Smooth muscle cell (in vitro differentiated cells): Measurements from ENCODE around the gene SLC43A3. TPM values are rescaled to one million over a fixed set of nuclear protein-coding genes. Genes with fewer than 3 reads are reported as not detected.
A peak's percentile ranks its signal among the peaks of the same experiment; 100 is the strongest.

Source experiments
- DNase-seq: peaks from one replicate; lab custom pipeline; 2025; ENCODE audit not compliant: unreplicated experiment; lab: John Stamatoyannopoulos, UW
- H2AFZ ChIP-seq: fragments of 200-600 bp; sonication (generic); 2 replicates; pipeline ENCODE4 v1.6.0; 2016; ENCODE audit warnings: antibody characterized with exemption, low read depth, mild to moderate bottlenecking
- H3F3A ChIP-seq: fragments of 200-600 bp; sonication (generic); 2 replicates; pipeline ENCODE4 v1.6.0; 2017; ENCODE audit warnings: antibody characterized with exemption, low read depth
- H3K27ac ChIP-seq: fragments of 200-600 bp; sonication (generic); 2 replicates; pipeline ENCODE4 v1.5.1; 2016; ENCODE audit warnings: low read depth, mild to moderate bottlenecking
- H3K27me3 ChIP-seq: fragments of 200-600 bp; sonication (generic); 2 replicates; pipeline ENCODE4 v1.6.1; 2016; ENCODE audit warnings: low read depth, mild to moderate bottlenecking
- H3K36me3 ChIP-seq: fragments of 200-600 bp; sonication (generic); 2 replicates; pipeline ENCODE4 v1.5.1; 2016; ENCODE audit warnings: low read depth
- H3K4me1 ChIP-seq: fragments of 200-600 bp; sonication (generic); 2 replicates; pipeline ENCODE4 v1.5.1; 2016; ENCODE audit warnings: low read depth
- H3K4me2 ChIP-seq: fragments of 200-600 bp; sonication (generic); 2 replicates; pipeline ENCODE4 v1.6.0; 2016; ENCODE audit warnings: mild to moderate bottlenecking
- H3K4me3 ChIP-seq: fragments of 200-600 bp; sonication (generic); 2 replicates; pipeline ENCODE4 v1.5.1; 2016; ENCODE audit warnings: mild to moderate bottlenecking
- H3K79me2 ChIP-seq: fragments of 200-600 bp; sonication (generic); 2 replicates; pipeline ENCODE4 v1.6.0; 2016; ENCODE audit warnings: low read depth, mild to moderate bottlenecking
- H3K9ac ChIP-seq: fragments of 200-600 bp; sonication (generic); 2 replicates; pipeline ENCODE4 v1.6.0; 2016; ENCODE audit warnings: low read depth
- H3K9me3 ChIP-seq: fragments of 200-600 bp; sonication (generic); replicated peaks from 2 replicates; pipeline ENCODE4 v1.5.1; 2016; ENCODE audit warnings: low read depth
- H4K20me1 ChIP-seq: fragments of 200-600 bp; sonication (generic); 2 replicates; pipeline ENCODE4 v1.6.0; 2016; ENCODE audit warnings: low read depth
- WGBS: methylation state at CpG from one replicate; pipeline ENCODE4 v1.1.7; 2016; ENCODE audit warnings: low lambda C conversion rate; 5-methylcytosine and 5-hydroxymethylcytosine counted together
- polyA plus RNA-seq: library from polyadenylated mRNA; unstranded; fragments of >200 nt; fragmentation: Nextera tagmentation; extraction: Ambion mirVana; gene quantifications from 2 replicates; pipeline ENCODE4 v1.2.1, GENCODE V29; 2016
- total RNA-seq: library from RNA; depleted of rRNA; stranded (reverse); fragments of >200 nt; gene quantifications from 2 replicates; pipeline ENCODE4 v1.2.3, GENCODE V29; 2014
- TF ChIP-seq, protein P1 (sequence below): fragments of 200-600 bp; sonication (generic); IDR thresholded peaks from 2 replicates; pipeline ENCODE4 v1.5.1; 2017; ENCODE audit warnings: borderline replicate concordance, mild to moderate bottlenecking, antibody characterized with exemption; ENCODE audit not compliant: insufficient read depth, poor library complexity, severe bottlenecking

Gene SLC43A3
- total and polyA plus RNA-seq, 2 experiments from 2014 or later: 9.3 to 12.8 TPM

DNA sequence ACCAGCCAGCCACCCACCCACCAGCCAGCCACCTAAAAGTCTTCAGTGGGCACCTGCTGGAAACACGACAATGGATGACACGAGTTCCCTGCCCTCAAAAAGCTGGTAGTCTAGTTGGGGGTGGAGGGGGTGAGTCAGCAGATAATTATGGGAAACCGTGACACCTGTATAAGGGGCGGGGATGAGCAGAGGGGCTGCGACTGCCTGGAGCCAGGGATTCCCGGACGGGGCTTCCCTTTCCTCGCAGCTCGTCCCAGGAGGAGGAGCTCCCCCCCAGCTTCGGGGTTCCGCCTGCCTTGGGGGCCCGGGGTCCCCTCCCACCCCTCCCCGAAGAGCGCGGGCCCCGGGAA, 31.1 kb upstream of the SLC43A3 start:
- 4% methylated on average over 10 of the region's 16 CpGs for WGBS
- Histone ChIP-seq H3F3A (no peaks in the 10 kb centered on the region), H3K27me3 (peaks cover 99% of the 10 kb centered on the region), H3K36me3 (no peaks in the 10 kb centered on the region), H3K9me3 (no peaks in the 10 kb centered on the region), H3K4me3 (peak overlapping the region; percentile 40), H2AFZ (no peak overlapping the region), H3K9ac (no peak overlapping the region), H3K27ac (no peak overlapping the region), H3K79me2 (no peaks in the 10 kb centered on the region), H3K4me2 (peak overlapping the region; percentile 79), H3K4me1 (peaks cover 7% of the 10 kb centered on the region), H4K20me1 (no peaks in the 10 kb centered on the region)
- TF ChIP-seq, protein P1, sequence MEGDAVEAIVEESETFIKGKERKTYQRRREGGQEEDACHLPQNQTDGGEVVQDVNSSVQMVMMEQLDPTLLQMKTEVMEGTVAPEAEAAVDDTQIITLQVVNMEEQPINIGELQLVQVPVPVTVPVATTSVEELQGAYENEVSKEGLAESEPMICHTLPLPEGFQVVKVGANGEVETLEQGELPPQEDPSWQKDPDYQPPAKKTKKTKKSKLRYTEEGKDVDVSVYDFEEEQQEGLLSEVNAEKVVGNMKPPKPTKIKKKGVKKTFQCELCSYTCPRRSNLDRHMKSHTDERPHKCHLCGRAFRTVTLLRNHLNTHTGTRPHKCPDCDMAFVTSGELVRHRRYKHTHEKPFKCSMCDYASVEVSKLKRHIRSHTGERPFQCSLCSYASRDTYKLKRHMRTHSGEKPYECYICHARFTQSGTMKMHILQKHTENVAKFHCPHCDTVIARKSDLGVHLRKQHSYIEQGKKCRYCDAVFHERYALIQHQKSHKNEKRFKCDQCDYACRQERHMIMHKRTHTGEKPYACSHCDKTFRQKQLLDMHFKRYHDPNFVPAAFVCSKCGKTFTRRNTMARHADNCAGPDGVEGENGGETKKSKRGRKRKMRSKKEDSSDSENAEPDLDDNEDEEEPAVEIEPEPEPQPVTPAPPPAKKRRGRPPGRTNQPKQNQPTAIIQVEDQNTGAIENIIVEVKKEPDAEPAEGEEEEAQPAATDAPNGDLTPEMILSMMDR: no peak
- no peak for DNase-seq

DNA sequence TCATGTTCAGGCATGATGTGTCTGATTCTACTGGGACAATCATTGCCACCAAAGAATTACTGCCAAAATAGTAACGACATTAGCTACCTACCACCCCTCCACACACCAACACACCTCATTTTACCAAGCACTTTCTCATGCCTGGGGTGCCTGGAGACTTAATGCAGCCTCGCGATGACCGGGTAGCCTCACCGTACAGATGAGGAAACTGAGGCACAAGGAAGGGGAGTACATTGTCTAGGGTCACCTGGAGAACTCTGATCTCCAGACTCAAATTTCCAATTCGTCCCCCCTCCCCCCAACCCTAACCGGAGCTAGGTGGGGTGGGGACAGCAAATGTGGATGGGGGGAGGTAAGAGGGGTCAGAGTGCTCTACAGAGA, 30.7 kb upstream of the SLC43A3 start:
- no peaks in the 10 kb centered on the region for H4K20me1 ChIP-seq
- H2AFZ ChIP-seq: no peak overlapping the region
- no peak overlapping the region for H3K4me3 ChIP-seq
- H3K27me3 ChIP-seq: peaks cover 99% of the 10 kb centered on the region
- H3K79me2 ChIP-seq: no peaks in the 10 kb centered on the region
- no peaks in the 10 kb centered on the region for H3F3A ChIP-seq
- TF ChIP-seq, protein P1: no peak
- no peak overlapping the region for H3K9ac ChIP-seq
- no peaks in the 10 kb centered on the region for H3K36me3 ChIP-seq
- 8% methylated on average over 7 of the region's 7 CpGs for WGBS
- no peaks in the 10 kb centered on the region for H3K9me3 ChIP-seq
- no peak overlapping the region for H3K27ac ChIP-seq
- peak overlapping the region; percentile 31 for H3K4me2 ChIP-seq
- peaks cover 7% of the 10 kb centered on the region for H3K4me1 ChIP-seq
- no peak for DNase-seq

DNA sequence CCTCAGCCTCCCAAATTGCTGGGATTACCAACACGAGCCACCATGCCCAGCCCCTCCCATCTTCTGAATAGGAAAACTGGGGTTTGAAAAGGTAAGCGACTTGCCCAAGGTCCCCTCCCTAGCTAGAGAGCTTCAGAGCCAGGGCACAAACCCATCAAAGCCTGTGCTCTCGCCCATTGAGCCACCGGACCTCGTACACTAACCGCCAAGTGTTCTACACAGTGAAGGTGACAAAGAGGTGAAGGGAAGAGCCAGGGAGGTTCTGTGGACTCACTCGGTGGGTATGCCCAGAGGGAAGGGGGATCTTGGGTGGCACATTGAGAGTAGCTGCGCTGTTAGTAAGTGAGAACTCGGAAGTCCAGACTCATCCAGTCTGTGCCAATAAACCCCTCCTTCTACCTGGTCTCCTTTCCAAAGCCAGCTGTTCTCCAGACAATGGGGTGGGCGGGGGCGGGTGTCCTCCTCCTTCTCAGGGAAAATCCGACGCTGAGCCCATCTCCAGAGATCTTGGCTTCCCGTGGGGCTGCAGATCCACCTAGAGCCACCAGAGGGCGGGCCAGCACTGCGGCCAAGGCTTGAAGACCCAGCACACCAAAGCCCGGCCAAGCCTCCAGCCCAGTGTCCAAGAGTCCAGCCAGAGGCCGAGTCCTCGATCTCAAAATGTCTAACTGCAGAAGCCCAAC, 30.2 kb upstream of the SLC43A3 start:
- H3K9me3 ChIP-seq: no peaks in the 10 kb centered on the region
- no peaks in the 10 kb centered on the region for H4K20me1 ChIP-seq
- no peaks in the 10 kb centered on the region for H3K79me2 ChIP-seq
- peak overlapping the region; percentile 31 for H3K4me2 ChIP-seq
- no peak overlapping the region for H2AFZ ChIP-seq
- DNase-seq: peak; percentile 66
- H3K36me3 ChIP-seq: no peaks in the 10 kb centered on the region
- no peaks in the 10 kb centered on the region for H3F3A ChIP-seq
- WGBS: 18% methylated on average over 17 of the region's 19 CpGs
- no peak overlapping the region for H3K4me3 ChIP-seq
- no peak overlapping the region for H3K27ac ChIP-seq
- TF ChIP-seq, protein P1: peak; percentile 98
- H3K9ac ChIP-seq: no peak overlapping the region
- H3K27me3 ChIP-seq: peaks cover 99% of the 10 kb centered on the region
- H3K4me1 ChIP-seq: peaks cover 7% of the 10 kb centered on the region
